C4-2B (cell line): ENCODE results near the gene ANKIB1.

Experiments used
- H3K27ac ChIP-seq: fragments of 450-650 bp; 2 replicates; pipeline ENCODE4 v1.5.1; 2017
- CTCF ChIP-seq: fragments of 450-650 bp; conservative IDR thresholded peaks from 2 replicates; pipeline ENCODE4 v1.5.1; 2017; ENCODE audit warnings: mild to moderate bottlenecking
- ZFX ChIP-seq: fragments of 450-650 bp; IDR thresholded peaks from 2 replicates; pipeline ENCODE4 v1.6.1; 2017

ANKIB1 gene

GRCh38 chr7:92266415-92267241 lies 20.9 kb downstream of the ANKIB1 start:
- no peak overlapping the region for H3K27ac ChIP-seq
- TF ChIP-seq ZFX, result no peak
- TF ChIP-seq CTCF, result no peak

- TF ChIP-seq CTCF, result no peak
- TF ChIP-seq ZFX, result no peak
- no peak overlapping the region for H3K27ac ChIP-seq
Measured at GRCh38 chr7:92268921-92269320, 23.1 kb downstream of the ANKIB1 start.

GRCh38 chr7:92275327-92275726 lies 29.6 kb downstream of the ANKIB1 start:
- no peak overlapping the region for H3K27ac ChIP-seq
- no peak for TF ChIP-seq CTCF
- no peak for TF ChIP-seq ZFX

GRCh38 chr7:92276460-92276864 lies 30.7 kb downstream of the ANKIB1 start:
- TF ChIP-seq ZFX (no peak), CTCF (no peak)

GRCh38 chr7:92279396-92280031 lies 33.7 kb downstream of the ANKIB1 start:
- TF ChIP-seq ZFX (no peak), CTCF (no peak)

More at GRCh38 chr7:92276460-92276864, 30.7 kb downstream of the ANKIB1 start:
- no peak overlapping the region for H3K27ac ChIP-seq

GRCh38 chr7:92281031-92281430 lies 35.3 kb downstream of the ANKIB1 start:
- H3K27ac ChIP-seq, result no peak overlapping the region
- TF ChIP-seq CTCF (no peak), ZFX (no peak)

More at GRCh38 chr7:92279396-92280031, 33.7 kb downstream of the ANKIB1 start:
- H3K27ac ChIP-seq, result no peak overlapping the region

GRCh38 chr7:92282221-92282814 lies 36.5 kb downstream of the ANKIB1 start:
- TF ChIP-seq ZFX (no peak), CTCF (no peak)
- H3K27ac ChIP-seq, result no peak overlapping the region
